GM12878 (cell line): ENCODE results near the gene SLC35F3. TPM values are rescaled to one million over a fixed set of nuclear protein-coding genes. Genes with fewer than 3 reads are reported as not detected.

ENCODE experiments used
- CEBPB ChIP-seq, 2 experiments: fragments of 150-350 bp in 1 of 2; IDR thresholded peaks; 2 replicates each; pipeline ENCODE4 v1.6.1; 2012 to 2014; ENCODE audit warnings: low read depth in 2 of 2, low read length in 2 of 2, borderline replicate concordance in 1 of 2, inconsistent platforms in 1 of 2
- E4F1 ChIP-seq: fragments of 450-650 bp; IDR thresholded peaks from 2 replicates; pipeline ENCODE4 v1.6.1; 2018; ENCODE audit warnings: borderline replicate concordance, mild to moderate bottlenecking; ENCODE audit not compliant: partially characterized antibody
- ELK1 ChIP-seq: IDR thresholded peaks from 2 replicates; pipeline ENCODE4 v1.6.1; 2012; ENCODE audit warnings: low read depth, low read length, improper control_type of control experiment
- NKRF ChIP-seq: fragments of 450-650 bp; conservative IDR thresholded peaks from 2 replicates; pipeline ENCODE4 v1.6.1; 2017; ENCODE audit warnings: mild to moderate bottlenecking, moderate library complexity
- SIX5 ChIP-seq: IDR thresholded peaks from 2 replicates; pipeline ENCODE4 v1.6.1; 2011; ENCODE audit warnings: mild to moderate bottlenecking, low read depth, low read length, moderate library complexity; ENCODE audit not compliant: severe bottlenecking
- SMAD5 ChIP-seq: IDR thresholded peaks from 2 replicates; pipeline ENCODE4 v1.6.1; 2016; ENCODE audit warnings: antibody characterized with exemption, low read depth
- TCF7 ChIP-seq: IDR thresholded peaks from 2 replicates; pipeline ENCODE4 v1.6.1; 2014; ENCODE audit warnings: antibody characterized with exemption, borderline replicate concordance
- ZNF384 ChIP-seq: IDR thresholded peaks from 2 replicates; pipeline ENCODE4 v1.6.1; 2012; ENCODE audit warnings: low read depth, mild to moderate bottlenecking, low read length, improper control_type of control experiment, borderline replicate concordance
- ZSCAN29 ChIP-seq: fragments of 450-650 bp; IDR thresholded peaks from 2 replicates; pipeline ENCODE4 v1.6.1; 2017; ENCODE audit warnings: mild to moderate bottlenecking, moderate library complexity
- polyA plus RNA-seq, 11 experiments: library from polyadenylated mRNA; depleted of rRNA in 4 of 11; unstranded in 6 of 11; stranded (reverse) in 5 of 11; fragments of >200 nt; fragmentation: Nextera tagmentation in 4 of 11; fragmentation: Illumina TruSeq in 1 of 11; extraction: Ambion mirVana in 4 of 11; extraction: Trizol in 1 of 11; gene quantifications; 1 replicate in 1 of 11; 2 replicates in 10 of 11; pipeline versions ENCODE4 v1.2.1 to v1.2.3, GENCODE V29; 2011 to 2016; ENCODE audit warnings: inconsistent platforms in 2 of 11, missing spikeins in 2 of 11, low read depth in 1 of 11
- total RNA-seq, 4 experiments: library from RNA; depleted of rRNA in 3 of 4; stranded (reverse); fragments of >200 nt in 3 of 4; fragmentation: Illumina TruSeq in 1 of 4; extraction: Trizol in 1 of 4; gene quantifications; 2 replicates each; pipeline versions ENCODE4 v1.2.1 to v1.2.3, GENCODE V29; 2013 to 2021
- TF ChIP-seq, protein P1 (sequence below): fragments of 150-350 bp; IDR thresholded peaks from 2 replicates; pipeline ENCODE4 v1.6.1; 2014; ENCODE audit warnings: mild to moderate bottlenecking, low read depth, low read length
- TF ChIP-seq, protein P2 (sequence below): fragments of 450-650 bp; IDR thresholded peaks from 2 replicates; pipeline ENCODE4 v1.6.1; 2016; ENCODE audit warnings: mild to moderate bottlenecking
- TF ChIP-seq, protein P3 (sequence below): fragments of 450-650 bp; IDR thresholded peaks from 2 replicates; pipeline ENCODE4 v1.6.1; 2014; ENCODE audit warnings: mild to moderate bottlenecking

Gene SLC35F3
- total and polyA plus RNA-seq, 10 of the 15 experiments (the other 5 are each of a cell fraction or from before 2014, with no cell fraction given): 1.0 to 8.6 (median 5.7) TPM

GRCh38 chr1:234219711-234220110 lies 315.2 kb downstream of the SLC35F3 start (continued):
- TF ChIP-seq, protein P1, sequence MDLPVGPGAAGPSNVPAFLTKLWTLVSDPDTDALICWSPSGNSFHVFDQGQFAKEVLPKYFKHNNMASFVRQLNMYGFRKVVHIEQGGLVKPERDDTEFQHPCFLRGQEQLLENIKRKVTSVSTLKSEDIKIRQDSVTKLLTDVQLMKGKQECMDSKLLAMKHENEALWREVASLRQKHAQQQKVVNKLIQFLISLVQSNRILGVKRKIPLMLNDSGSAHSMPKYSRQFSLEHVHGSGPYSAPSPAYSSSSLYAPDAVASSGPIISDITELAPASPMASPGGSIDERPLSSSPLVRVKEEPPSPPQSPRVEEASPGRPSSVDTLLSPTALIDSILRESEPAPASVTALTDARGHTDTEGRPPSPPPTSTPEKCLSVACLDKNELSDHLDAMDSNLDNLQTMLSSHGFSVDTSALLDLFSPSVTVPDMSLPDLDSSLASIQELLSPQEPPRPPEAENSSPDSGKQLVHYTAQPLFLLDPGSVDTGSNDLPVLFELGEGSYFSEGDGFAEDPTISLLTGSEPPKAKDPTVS: no peak
- no peak for TF ChIP-seq SMAD5
- no peak for TF ChIP-seq ELK1
- TF ChIP-seq, protein P2, sequence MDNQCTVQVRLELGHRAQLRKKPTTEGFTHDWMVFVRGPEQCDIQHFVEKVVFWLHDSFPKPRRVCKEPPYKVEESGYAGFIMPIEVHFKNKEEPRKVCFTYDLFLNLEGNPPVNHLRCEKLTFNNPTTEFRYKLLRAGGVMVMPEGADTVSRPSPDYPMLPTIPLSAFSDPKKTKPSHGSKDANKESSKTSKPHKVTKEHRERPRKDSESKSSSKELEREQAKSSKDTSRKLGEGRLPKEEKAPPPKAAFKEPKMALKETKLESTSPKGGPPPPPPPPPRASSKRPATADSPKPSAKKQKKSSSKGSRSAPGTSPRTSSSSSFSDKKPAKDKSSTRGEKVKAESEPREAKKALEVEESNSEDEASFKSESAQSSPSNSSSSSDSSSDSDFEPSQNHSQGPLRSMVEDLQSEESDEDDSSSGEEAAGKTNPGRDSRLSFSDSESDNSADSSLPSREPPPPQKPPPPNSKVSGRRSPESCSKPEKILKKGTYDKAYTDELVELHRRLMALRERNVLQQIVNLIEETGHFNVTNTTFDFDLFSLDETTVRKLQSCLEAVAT: no peak
- TF ChIP-seq ZSCAN29: no peak
- TF ChIP-seq CEBPB (IDR thresholded peaks at IDR 0.05; ENCODE audit: borderline replicate concordance in 1 of 2, low read depth in 2 of 2, low read length in 2 of 2): no peak
- TF ChIP-seq ZNF384: no peak
- no peak for TF ChIP-seq E4F1
- TF ChIP-seq SIX5: no peak
- TF ChIP-seq NKRF: no peak
- TF ChIP-seq, protein P3, sequence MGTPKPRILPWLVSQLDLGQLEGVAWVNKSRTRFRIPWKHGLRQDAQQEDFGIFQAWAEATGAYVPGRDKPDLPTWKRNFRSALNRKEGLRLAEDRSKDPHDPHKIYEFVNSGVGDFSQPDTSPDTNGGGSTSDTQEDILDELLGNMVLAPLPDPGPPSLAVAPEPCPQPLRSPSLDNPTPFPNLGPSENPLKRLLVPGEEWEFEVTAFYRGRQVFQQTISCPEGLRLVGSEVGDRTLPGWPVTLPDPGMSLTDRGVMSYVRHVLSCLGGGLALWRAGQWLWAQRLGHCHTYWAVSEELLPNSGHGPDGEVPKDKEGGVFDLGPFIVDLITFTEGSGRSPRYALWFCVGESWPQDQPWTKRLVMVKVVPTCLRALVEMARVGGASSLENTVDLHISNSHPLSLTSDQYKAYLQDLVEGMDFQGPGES: no peak
- no peak for TF ChIP-seq TCF7
